GM18519 (cell line): ENCODE measurements around the gene ARHGEF7.

Experiments
- ATAC-seq: cut with Tn5 transposase; IDR thresholded peaks from one replicate; pipeline ENCODE4 v1.9.1; 2021; ENCODE audit warnings: mild to moderate bottlenecking, moderate library complexity; ENCODE audit not compliant: unreplicated experiment, low FRiP score

Gene ARHGEF7

DNA sequence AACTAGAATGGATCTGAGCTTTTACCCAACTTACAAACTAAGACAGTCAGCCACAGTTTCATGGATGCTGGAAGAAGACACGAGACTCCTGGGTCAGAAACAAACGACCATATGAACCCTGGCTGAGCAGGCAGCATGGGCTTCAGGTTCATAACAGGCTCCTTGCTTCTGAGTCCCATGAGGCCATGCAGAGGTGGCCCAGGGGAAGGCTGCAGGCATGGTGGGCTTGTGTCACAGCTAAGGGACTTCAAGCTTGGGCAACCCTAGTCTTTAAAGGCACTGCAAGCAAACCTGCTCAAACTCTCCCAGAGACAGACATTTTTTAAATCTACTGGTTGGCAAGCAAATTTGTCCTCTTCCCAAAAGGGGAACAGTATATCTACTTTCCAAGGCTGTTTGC lies 5.1 kb upstream of the ARHGEF7 start:
- ATAC-seq = no peak

DNA sequence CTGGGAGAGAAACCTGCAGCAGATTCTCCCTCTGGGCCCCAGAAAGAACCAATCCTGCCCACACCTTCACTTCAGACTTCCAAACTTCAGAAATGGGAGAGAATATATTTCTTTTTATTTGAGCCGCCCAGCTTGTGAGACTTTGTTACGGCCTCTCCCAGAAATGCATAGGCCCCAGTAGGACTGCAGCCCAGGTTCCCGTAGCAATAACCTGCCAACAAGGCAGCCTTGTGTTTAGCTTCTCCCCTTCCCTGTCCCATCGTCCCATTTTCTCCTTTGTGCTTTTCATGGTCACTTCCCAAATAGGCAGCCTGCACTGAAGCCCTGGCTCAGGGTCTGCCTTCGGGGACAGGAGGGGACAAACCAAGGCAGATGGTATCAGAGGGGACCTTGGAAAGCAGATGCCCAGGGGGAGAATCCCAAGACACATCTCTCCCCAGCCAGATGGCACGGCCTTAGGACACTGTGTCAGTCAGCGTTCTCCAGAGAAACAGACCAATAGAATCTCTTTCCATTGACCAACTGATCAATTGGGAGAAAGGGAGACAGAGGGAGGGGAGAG lies 3.7 kb upstream of the ARHGEF7 start:
- ATAC-seq = no peak

DNA sequence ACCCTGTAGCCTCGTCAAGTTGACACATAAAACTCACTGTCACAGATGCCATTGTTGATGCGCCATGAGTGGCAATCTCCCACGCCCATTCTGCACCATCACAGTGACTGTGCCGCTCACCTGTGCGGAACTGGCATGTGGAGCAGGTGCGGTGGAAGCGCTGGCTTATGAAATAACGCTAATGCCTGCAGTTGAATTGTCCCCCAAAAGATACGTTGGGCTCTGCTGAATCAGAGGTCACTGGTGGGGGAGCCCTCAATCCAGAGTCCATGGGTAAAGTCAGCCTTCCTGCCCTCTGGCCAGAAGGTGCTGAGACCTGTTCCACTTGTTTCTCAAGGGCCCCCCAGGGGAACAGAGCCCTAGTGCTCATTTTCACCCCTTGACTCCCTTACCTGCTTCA lies 2.9 kb upstream of the ARHGEF7 start:
- ATAC-seq = no peak

DNA sequence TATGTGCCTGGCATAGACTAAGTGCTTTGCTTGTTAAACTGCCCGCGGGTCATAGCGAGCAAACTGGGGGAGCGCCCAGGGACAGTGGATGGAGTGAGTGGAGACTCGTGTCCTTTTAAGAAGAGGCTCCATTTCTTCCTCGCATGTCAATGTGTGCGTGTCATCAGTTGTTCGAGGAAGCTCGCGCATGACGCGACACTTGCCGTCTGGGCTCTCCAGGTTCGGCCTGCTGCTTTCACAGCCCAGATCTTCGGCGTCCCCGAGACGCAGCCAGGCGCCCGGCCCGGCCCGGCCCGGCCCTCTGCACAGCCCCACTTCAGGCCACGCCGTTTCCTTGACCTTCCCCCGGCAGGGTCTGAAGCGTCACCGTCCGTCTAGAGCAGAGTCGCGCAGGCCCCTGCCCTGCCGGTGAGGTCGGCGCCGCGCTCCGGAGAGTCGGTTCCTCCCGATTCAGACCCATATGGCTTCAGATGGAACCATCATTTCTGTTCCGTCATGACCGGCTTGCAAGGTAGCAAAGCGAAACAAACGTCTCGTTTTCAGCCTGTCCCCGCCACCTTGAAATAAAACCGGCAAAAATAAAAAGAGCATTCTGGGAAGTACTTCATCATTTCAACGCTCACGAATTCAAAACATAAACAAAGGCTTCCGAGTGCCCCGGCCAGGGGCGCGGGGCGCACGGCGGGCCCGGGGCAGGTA lies 599 bp upstream of the ARHGEF7 start:
- no peak for ATAC-seq

DNA sequence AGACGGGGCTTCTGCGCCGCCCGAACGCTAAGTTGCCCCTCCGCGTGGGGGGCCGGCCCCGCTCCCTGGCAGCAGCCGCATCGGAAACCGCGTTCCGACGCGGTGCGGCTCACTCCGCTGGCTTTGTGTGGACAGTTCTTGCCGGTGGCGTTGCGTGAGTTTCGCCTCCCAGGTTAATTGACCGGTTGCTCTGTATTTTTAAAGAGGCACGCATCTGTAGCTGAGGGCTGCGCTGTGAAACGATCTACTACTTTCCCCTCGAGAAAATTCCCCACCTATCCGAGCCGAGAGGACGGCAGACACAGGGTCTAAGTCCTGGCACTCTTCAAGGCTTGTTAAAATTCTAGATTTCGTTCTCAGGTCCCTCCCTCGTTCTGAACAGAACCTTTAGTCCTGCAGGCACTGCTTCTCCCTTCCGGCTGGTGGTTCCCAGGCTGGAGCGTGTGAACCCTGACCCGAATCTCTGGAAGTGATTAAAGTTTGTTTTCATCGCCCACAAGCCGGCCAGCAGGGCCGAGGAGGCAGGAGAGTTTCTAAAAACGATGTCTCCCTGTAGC lies 933 bp downstream of the ARHGEF7 start:
- ATAC-seq = no peak

DNA sequence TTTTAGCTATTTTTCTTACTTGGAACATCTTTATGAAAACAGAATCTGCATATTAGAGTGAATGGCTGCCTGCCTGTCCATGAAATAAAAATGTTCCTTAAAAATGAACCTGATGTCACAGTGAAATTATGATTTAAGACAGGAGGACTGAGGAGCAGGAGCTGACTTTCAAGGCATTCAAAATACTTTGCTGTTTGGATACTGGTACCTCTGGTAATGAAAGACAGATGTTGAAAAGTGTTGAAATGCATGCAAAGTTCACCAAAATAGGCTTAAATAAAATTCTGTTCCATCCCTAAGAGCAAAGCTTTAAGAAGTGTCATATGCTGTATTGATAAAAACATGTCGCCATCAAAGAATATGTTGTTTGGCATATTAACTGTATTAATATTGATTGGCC lies 1.7 kb downstream of the ARHGEF7 start:
- no peak for ATAC-seq

DNA sequence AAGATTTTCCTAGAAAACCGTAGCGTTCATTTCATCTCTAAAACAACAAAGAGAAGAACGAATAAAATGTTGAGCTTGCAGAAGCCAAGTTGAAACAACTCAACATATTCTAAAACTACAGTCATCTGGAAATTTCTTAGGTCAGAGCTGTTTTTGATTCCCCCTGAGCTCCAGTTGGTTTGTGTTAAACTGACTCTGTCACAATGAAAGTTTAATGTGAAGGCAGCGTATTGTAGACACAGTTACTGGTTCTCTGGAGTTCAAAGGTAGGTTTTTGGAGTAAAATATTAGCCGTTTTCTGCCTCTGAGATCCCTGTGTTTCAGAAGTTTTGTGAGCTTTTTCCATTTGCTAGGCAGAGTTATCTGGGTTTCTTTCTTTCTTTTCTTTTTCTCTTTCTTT lies 2.2 kb downstream of the ARHGEF7 start:
- no peak for ATAC-seq

DNA sequence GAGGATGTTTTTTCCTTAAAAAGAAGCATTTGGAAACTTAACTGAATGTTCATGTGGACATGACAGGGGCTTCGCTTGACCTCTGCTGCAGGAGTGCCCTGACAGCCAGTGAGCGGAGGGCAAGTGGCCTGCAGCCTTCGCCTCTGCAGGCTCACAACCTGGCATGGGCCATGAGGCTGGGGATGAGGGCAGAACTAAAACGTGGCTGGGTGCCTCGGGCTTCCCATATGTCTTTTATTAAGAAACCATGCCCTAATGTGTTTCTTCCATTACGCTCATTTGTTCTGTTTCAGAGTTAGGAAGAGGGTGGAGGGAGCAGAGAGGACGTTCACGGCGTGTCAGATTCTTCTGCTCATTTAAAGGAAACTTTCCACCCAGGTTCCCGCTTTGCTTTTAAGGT lies 2.9 kb downstream of the ARHGEF7 start:
- no peak for ATAC-seq

DNA sequence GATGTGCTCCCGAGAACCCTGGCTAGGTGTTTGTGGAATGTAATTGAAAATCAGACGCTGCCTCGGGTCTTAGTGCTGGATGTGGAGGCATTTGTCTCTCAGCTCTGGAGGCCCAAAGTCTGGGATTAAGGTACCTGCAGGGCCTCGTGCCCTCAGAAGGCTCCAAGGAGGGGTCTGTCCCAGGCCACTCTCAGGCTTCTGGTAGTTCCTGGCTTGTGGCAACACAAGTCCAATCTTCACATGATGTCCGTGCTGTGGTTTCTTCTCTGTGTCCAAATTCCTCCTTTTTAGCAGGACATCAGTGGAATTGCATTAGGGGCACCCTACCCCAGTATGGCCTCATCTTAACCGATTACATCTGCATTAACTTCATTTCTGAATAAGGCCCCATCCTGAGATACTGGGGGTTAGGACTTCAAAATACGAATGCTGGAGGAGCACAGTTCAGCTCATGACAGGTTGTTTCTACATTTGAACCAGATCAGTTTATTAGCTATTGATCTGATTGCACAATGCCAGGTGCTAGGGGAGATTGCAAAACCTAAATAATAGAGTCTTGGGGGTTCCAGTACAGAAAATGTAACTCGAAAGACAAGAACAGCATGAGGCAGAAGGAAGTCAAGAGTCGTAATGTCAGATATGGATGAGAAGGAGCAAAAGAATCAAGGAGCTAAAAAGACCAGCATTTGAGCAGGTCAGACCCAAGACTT lies 3.9 kb downstream of the ARHGEF7 start:
- no peak for ATAC-seq

DNA sequence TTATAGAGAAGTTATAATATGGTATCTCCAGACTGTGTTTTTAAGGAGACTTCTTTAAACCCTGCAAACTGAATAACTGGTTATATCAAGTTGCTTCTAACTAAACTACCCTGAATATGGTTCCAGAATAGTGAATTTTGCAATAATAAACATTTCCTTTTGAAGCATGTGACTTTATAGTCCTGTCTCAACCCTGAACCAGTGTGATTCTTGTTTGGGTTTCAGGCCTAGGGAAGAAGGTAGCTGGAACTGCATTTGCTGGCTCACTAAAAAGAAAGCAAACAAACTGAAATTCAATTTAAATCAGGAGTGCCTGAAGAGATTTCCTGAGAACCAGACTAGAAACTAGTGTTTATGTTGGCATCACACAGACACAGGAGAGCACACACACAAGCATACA lies 4.9 kb downstream of the ARHGEF7 start:
- ATAC-seq = no peak

DNA sequence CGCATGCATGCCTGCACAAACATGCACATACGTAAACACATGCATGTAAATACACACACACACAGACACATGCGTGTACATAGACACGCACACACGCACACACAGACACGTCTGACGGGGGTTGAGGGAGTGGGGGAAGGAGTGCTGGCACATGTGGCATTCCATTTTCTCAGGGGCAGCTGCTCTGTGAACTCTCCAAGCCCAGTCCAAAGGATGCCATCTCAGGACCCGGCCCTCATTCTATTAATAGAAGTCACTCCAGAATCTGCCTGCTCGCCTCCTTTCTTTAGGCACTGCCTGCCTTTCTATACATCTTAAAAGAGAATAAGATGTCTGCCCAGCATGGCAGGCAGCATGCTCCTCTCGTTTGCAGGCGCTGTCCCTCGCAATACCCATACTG lies 5.3 kb downstream of the ARHGEF7 start:
- ATAC-seq = no peak

DNA sequence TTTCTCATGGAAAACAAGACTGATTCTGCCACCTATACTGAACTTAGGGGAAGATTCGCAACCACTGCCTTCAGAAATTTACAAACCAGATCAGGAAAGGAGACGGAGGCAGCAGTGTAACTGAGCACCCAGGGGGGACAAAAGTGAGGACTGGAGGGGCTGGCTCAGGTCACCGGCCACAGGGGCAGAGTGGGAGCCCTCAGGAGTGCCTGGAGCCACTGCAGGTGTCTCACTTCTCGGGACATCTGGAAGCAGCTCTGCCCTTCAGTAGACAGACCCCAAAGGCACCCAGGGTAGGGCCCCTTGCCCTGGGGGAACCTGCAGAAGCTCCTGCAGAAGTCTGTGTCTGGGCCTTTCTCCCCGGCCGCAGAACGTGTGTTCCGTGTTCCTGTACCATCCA lies 5.8 kb downstream of the ARHGEF7 start:
- no peak for ATAC-seq

DNA sequence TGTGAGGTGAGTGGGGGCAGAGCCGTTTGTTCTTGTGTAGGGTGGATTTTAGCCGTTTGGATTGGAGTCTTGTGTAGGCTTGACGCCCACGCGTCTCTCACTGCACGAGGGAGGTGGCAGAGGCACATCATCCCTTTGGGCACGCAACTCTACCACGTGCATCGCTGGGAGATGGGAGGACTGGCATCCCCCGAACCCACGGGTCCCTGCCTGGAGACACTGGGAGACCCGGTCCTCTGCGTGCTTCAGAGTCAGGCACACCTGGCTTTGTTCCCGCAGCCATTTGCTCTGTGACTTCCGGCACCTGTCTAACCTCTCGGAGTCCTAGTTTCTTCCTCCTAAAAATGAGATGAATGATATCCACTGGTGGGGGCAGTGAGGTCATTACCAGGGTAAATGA lies 6.4 kb downstream of the ARHGEF7 start:
- ATAC-seq = no peak

DNA sequence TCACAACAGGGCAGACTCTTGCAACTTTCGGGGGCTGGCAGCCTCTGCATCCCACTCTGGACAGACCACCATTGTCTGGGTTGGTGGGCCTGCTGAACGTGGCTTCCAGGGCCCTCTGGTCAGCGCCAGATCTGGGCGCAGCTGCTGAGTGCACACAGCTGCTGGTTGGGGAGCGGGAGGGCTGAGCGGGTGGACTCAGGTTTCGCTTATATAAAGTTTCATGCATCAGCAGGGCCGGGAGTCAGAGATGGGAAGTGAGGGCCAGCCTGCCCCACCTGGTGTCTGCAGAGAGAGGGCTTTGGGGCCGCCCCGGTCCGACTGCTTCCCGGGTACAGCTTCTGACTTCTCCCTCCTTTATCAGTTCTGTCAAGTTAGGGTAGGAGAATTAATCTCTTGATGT lies 6.9 kb downstream of the ARHGEF7 start:
- ATAC-seq = no peak

DNA sequence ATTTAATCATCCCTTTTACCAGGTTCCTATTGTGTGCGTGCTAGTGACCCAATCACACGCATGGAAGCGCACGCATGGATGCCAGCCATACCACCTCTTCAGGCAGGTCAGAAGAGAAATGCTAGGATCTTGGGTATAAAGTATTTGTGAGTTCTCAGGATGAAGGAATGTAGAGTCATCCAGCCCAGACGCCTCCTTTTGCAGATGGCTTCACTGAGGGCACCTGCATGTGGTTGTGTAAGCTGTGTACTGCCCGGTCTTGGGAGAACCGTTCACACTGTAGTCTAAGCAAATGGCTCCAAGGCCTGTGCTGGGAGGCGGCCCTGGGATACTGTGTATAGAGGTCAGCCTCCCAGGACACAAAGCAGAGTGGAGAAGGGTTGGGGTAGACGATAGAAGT lies 7.5 kb downstream of the ARHGEF7 start:
- no peak for ATAC-seq

DNA sequence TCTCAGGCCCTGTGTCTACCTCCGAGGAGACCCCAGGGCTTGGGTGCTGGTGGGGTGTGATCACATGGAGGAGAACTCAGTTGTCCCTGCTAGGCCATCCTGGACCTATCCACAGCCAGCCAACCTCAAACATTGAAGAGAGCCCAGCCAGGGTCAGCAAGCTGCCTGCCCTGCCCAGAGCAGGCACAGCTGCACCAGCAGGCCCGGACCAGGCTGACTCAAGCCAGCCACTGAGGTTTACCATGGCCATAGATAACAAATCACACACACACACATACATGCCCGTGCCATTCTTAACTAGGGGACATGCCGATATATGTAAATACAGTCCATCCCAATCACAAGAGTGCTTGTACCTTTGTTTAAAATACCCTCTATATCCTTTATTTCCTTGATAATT lies 8.1 kb downstream of the ARHGEF7 start:
- ATAC-seq = no peak

DNA sequence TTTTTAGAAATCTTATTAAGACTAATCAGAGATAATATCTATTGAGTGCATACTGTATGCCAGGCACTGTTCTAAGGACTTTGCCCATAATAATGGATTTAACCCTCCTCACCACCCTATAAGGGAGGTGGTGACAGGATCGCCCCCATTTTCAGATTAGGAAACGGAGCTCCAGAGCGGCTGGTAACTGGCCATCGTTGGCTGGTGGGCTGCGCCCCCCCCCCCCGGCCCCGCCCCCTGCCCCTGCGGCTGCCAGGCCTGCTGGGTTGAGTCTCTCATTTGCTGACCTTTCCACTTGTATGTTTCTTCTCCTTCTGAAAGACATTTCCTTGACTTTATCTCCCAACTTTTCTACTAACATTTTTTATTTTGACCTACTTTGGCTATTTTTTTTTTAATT lies 8.5 kb downstream of the ARHGEF7 start:
- no peak for ATAC-seq

DNA sequence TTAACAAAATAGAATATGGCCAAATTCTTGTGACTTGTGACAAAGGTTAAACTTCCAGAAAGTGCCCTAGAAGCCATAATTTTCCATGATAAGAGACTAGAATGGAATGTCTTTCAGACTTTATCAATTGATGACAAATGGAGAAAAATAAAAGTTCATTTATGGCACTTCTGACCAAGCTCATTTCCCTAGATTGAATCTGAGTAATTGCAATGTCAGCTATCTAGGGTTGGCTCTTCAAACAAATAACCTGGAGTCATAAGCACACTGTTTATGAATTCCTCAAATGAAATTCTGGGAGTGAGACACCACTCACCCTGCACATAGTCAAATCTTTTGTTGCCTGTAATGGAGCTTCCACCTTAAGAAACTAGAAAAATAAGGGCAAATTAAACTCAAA lies 11.4 kb downstream of the ARHGEF7 start:
- ATAC-seq = no peak

DNA sequence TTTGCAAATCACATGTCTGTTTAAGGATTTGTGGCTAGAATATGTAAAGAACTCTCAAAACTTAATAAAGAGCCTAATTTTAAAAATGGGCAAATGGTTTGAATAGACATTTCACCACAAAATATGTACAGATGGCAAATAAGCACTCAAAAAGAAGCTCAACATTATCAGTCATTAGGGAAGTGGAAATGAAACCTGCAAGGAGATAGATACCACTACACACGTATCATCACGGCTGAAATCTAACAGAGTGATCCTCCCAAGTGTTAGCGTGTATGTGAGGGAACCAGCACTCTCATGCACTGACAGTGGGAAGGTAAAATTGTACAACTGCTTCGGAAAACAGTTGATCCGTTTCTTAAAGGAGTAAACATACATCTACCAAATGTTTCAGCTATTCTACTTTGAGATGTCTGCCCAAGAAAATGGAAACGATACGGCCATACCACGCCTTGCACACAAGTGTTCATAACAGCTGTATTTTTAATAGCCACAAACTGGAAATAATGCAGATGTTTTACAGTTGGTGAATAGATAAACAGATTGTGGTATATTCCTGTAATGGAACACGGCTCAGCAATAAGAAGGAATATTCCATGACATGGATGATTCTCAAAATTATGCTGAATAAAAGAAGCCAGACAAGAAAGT lies 14.5 kb downstream of the ARHGEF7 start:
- ATAC-seq = peak; percentile 100

DNA sequence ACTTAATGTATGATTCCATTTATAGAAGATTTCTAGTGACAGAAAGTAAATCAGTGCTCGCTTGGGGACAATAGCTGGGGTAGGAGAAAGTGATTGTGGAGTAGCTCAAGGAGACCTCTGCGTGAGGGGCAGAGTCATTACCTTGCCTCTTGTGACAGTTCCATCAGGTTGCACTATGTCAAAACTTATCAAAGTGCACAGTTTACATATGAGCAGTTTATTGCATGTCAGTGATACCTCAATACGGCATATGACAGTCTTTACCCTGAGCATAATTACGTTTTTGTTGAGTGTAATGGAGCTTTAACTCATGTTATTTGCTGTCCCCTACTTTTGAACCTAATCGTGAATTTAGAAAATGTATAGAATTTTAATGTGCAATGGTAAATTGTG lies 15.0 kb downstream of the ARHGEF7 start:
- ATAC-seq = no peak

DNA sequence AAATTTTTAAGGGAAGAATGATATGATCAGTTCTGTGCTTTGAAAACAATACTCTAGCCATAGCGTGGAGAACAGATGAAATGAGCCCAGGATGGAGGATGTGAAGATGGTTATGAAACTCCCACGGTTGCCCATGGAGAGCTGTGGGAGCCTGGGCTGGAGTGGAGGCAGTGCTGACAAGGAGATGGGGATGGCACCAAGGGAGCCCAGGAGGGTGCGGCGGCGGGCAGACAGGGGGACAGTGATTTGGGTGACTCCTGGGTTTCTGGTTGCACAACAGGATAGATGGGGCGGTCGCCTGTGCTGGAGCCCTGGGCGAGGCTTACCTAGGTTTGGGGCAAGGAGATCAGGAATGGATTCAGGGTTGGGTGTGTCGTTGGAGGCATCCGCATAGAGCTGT lies 15.9 kb downstream of the ARHGEF7 start:
- ATAC-seq = no peak
